OCI-M2 (cell line): ENCODE measurements around the gene USP6NL.

ENCODE experiments used
- DNase-seq: peaks from one replicate; lab custom pipeline; 2025; ENCODE audit not compliant: unreplicated experiment; lab: John Stamatoyannopoulos, UW

Gene USP6NL

DNA sequence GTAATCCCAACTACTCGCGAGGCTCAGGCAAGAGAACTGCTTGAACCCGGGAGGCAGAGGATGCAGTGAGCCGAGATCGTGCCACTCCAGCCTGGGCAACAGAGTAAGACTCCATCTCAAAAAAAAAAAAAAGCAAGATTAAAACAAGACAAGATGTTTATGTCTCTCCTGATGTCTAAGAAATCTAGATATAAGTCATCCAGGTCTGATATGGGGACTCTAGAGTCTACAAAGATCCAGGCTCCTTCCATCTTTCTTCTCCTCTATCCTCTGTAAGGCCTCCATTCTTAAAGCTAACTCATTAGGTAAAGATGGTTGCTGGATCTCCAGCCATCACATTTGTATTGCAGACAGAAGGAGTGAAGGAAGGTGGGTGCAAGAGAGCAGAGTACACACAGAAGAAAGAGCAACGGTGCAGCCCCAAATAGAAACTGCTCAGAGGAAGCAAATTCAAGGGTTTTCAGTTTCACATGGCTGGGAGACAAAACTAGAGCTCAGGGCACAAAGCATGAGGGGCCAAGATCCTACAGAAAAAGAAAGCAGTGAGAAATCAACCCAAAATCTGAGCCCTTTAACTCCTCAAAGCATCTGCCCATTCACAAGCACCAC lies 57.6 kb downstream of the USP6NL start:
- no peak for DNase-seq

GRCh38 chr10:11551916-11552602 lies 59.4 kb downstream of the USP6NL start:
- no peak for DNase-seq

DNA sequence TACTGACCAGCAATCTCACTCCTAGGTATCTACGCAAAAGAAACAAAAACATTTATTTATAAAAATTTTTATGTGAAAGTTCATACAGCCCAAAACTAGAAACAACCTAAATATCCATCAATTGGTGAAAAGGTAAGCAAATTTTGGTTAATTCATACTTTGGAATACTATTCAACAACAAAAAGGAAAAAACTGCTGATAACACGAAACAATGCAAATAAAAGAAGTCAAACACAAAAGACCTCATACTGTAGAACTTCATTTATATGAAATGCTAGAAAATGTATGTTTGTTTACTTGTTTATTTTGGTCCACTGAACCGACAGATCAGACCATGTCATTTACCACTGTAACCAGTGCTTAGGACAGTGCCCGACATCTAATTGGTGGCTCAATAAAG lies 60.3 kb downstream of the USP6NL start:
- no peak for DNase-seq

DNA sequence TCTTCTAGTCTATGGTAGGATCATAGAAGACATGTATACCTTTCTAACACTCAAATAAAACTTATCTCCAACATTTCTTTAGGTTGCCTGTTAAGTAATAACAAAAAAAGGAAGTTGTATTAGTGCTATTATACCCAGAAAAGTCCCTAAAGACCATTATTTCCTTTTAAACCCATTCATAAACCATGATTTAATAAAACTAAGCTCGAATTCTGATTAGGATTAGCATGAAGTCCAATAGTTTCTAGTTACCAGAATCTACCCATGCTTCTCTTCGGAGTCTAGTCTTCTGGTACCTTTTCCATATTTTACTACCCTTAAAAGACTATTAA lies 62.7 kb downstream of the USP6NL start:
- no peak for DNase-seq

- DNase-seq, result no peak
Observed at GRCh38 chr10:11548065-11548767, 63.2 kb downstream of the USP6NL start.

- DNase-seq, result no peak
Observed at GRCh38 chr10:11546581-11546980, 64.9 kb downstream of the USP6NL start.

DNA sequence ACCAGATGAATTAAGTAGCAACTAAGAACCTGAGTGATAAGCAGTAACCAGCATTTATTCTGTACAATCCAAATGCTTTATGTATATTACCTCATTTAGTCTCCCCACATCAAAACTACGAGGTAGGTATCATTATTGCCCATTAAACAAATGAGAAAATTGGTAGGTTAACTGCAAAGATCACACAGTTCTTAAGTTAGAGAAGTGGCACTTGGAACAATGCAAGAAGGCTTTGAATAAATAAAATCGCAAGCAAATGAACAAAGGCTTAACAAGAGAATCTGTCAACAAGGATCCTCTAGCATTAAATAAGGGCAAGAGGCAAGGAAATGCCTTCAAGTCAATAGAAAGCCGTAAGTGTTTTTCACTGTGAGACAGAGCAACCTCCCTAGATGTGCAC lies 70.2 kb downstream of the USP6NL start:
- no peak for DNase-seq

- no peak for DNase-seq
Observed at GRCh38 chr10:11539191-11539868, 72.1 kb downstream of the USP6NL start.

DNA sequence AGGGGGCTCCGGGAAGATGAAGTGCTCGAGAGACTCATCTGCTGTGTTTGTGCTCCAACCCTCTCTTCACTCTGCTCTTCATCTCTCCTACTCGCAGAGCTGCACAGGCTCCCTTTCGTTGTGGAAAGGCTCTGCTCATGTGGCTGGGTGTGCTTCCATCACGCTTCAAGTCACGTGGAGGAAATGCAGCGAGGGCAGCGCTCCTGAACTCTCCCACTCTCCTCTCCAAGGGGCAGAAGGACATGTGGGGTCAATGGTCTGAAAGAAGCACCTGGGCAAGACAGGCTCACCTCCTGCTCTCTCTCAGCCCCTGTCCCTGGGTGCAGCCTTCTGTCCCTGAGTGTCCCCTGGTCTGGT lies 72.6 kb downstream of the USP6NL start:
- no peak for DNase-seq

DNA sequence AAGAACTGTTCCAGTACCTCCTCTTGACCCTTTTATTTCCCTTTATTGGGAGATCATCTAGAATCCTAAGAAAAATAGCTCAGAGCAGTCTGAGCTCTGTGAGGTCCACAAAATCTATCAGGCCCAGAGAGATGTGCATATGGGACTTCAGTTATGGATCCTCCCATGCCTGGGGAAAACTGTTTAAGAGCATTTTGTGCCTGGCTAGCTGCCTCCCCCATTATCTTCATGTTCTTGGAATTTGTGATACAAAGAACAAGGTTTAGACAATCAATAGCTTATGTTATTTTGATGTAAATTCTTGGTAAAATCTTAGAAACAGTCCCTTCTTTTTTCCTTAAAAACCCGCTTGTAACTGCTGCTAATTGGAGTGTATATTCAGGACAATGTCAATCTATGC lies 75.2 kb downstream of the USP6NL start:
- DNase-seq, result no peak

- DNase-seq, result no peak
Observed at GRCh38 chr10:11535346-11535959, 76.0 kb downstream of the USP6NL start.

GRCh38 chr10:11533328-11533781 lies 78.1 kb downstream of the USP6NL start:
- DNase-seq, result no peak

- no peak for DNase-seq
Observed at GRCh38 chr10:11532306-11532705, 79.1 kb downstream of the USP6NL start.

DNA sequence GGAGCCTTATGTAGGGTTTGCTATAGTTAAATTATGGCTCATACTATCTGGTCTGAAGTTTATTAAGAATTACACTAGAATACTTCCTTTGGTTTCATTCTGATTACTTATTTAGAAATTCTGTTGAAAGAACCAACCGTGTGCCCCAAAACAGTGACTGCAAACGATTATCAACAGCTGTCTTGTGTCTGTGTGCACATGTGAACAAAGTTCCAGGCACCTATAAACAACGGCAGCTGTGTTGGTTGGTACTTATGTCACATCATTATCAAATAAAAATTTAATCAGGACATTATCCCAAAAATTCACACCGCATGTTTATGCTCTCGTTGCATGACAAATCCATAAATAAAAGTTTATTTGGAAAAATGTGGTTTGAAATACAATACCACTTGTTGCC lies 80.6 kb downstream of the USP6NL start:
- DNase-seq, result no peak

DNA sequence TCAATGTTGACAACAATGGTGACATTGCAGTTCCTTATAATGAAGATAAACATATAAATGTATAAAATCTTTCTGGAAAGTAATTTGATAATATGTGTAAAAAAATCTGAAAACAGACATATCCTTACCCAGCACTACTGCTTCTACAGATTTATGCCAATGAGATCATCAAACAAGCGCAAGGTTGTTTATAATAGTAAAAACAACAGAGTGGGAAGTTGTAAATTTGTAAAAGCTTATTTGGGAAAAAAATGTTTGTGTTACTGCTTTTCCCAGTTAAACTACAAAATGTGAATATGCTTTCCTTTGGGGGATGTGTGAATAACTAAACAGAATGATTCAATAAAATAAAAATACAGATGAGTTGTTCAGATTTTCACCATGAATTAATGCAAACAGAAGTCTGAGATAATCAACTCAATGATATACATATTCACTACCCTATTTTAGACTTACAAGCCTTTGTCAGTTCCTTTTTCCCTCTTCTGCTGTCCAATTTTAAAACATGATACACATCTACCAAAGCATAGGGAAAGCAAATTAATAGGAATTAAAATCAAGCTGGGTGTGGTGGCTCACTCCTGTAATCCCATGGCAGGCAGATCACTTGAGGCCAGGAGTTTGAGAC lies 82.1 kb downstream of the USP6NL start:
- no peak for DNase-seq

DNA sequence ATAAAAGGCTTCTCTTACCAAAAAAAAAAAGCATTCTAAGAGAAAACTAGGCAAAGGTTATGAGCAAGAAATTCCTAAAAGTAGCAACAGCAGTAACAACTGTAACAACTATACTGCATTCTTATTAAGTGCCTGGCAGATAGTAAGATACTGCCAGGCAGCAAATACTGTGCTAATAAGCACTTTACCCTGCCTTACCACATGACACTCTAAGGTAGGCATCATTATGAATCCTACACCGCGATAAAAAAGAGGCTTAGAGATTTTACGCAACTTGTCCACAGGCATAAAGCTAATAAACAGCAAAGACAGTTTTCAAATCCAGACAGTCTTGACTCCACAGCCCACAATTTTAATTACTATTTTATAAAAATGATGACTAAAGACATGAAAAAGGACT lies 83.2 kb downstream of the USP6NL start:
- DNase-seq, result no peak

DNA sequence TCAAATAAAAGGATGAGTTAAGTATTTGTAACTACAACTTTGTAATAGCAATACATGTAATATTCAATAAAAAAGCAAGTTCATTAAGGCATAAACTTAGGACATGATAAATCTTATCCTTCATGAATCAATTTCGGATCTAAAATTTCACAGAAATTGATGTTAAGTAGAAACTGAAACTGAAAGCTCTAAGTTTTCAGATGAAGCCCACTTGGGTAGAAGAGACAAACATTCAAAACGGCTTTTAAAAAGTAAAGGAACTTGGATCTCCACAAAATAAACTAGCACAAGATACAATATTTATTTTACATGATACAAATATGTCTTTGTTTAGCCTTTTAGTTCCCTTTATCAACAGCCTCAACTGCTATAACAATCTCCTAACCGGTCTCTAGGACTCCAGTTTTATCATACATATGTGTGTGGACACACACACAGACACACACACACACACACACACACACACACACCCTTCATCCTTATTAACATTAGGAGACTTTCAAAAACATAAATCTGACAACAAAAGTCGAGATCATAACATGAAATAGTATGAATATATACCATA lies 83.7 kb downstream of the USP6NL start:
- no peak for DNase-seq

- no peak for DNase-seq
Observed at GRCh38 chr10:11527068-11527467, 84.4 kb downstream of the USP6NL start.

DNA sequence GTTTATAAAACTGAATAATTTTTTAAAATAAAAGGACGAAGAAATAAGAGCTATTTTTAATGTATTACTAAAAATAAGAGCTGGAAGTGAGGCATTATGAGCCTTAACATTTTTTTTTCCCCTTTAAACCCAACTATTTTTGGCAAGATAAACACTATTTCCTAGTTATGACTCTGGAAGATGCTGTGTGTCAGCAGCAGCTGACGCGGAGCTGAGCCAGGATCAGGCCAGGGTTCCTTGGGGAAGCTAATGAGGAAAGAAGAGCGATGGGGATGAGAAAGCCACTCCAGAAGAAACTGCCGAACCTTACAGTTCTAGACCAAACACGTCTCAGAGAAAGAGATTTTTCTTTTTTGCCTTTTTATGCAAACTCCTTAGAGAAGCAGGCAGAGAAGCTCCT lies 85.9 kb downstream of the USP6NL start:
- DNase-seq, result no peak

GRCh38 chr10:11522821-11523245 lies 88.6 kb downstream of the USP6NL start:
- no peak for DNase-seq

DNA sequence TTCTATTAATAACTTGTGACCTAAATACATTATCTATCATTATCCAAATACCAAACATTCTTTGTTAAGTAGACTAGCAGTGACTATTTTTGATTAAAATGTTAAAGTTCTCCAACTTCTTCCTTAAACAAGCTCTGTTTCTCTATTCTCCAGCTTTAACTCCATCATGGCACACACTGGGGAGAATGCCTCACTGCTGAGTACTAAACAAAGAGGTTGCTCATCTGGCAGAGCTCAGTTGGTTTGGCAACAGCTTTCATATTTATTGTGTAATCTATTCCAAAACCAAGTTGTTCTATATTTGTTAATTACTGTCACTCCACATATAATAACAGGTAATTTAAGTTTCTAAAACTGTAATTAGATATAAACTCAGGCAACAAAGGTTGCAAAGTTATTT lies 89.6 kb downstream of the USP6NL start:
- DNase-seq, result no peak
